Progenitor cell of endocrine pancreas (in vitro differentiated cells): Measurements from ENCODE around the gene SLC38A8. TPM values are rescaled to one million over a fixed set of nuclear protein-coding genes. Genes with fewer than 3 reads are reported as not detected.

Experiments
- DNase-seq: peaks from one replicate; pipeline ENCODE4 v3.0.0; 2021; ENCODE audit warnings: low spot score; ENCODE audit not compliant: unreplicated experiment
- H3K27ac Mint-ChIP-seq: 2 replicates; pipeline ENCODE4 v1.8.0; 2021; ENCODE audit warnings: mild to moderate bottlenecking, moderate library complexity, mixed read lengths
- H3K27me3 Mint-ChIP-seq: 2 replicates; pipeline ENCODE4 v1.8.0; 2021; ENCODE audit warnings: mixed read lengths
- H3K36me3 Mint-ChIP-seq: 2 replicates; pipeline ENCODE4 v1.8.0; 2022; ENCODE audit warnings: mixed read lengths; ENCODE audit not compliant: insufficient read depth
- H3K4me1 Mint-ChIP-seq: 2 replicates; pipeline ENCODE4 v1.8.0; 2021; ENCODE audit warnings: low read depth, mixed read lengths
- H3K4me3 Mint-ChIP-seq: 2 replicates; pipeline ENCODE4 v1.8.0; 2021; ENCODE audit warnings: low read depth, mild to moderate bottlenecking, moderate library complexity, mixed read lengths
- H3K9me3 Mint-ChIP-seq: 2 replicates; pipeline ENCODE4 v1.8.0; 2021; ENCODE audit warnings: low read depth, mixed read lengths
- CTCF ChIP-seq: fragments of 200-600 bp; sonication (generic); IDR thresholded peaks from one replicate; pipeline ENCODE4 v1.5.0; 2021; ENCODE audit warnings: antibody characterized with exemption, mild to moderate bottlenecking; ENCODE audit not compliant: unreplicated experiment
- total RNA-seq: library from RNA; stranded (reverse); gene quantifications from 2 replicates; pipeline ENCODE4 v1.2.1, GENCODE V29; 2021

SLC38A8 gene
- total RNA-seq, 1 donor from 2014 or later: 0.24 TPM

- Mint-ChIP-seq H3K9me3 (peaks cover 22% of the 10 kb centered on the region), H3K4me3 (no peak overlapping the region), H3K4me1 (no peaks in the 10 kb centered on the region), H3K27me3 (peaks cover 4% of the 10 kb centered on the region), H3K27ac (no peak overlapping the region), H3K36me3 (peaks cover 6% of the 10 kb centered on the region)
- TF ChIP-seq CTCF: no peak
- no peak for DNase-seq
Observed at GRCh38 chr16:83980794-83981193, 61.8 kb downstream of the SLC38A8 start.

GRCh38 chr16:83979441-83979840, 63.2 kb downstream of the SLC38A8 start:
- Mint-ChIP-seq H3K27ac (no peak overlapping the region), H3K36me3 (peaks cover 6% of the 10 kb centered on the region), H3K4me1 (no peaks in the 10 kb centered on the region), H3K4me3 (no peak overlapping the region), H3K9me3 (peaks cover 22% of the 10 kb centered on the region), H3K27me3 (peaks cover 6% of the 10 kb centered on the region)
- TF ChIP-seq CTCF: no peak
- no peak for DNase-seq

GRCh38 chr16:83978401-83978904, 64.1 kb downstream of the SLC38A8 start:
- no peak for TF ChIP-seq CTCF
- H3K4me3 Mint-ChIP-seq: no peak overlapping the region
- H3K4me1 Mint-ChIP-seq: no peaks in the 10 kb centered on the region
- no peak for DNase-seq
- H3K27ac Mint-ChIP-seq: no peak overlapping the region
- H3K36me3 Mint-ChIP-seq: peaks cover 6% of the 10 kb centered on the region
- peaks cover 22% of the 10 kb centered on the region for H3K9me3 Mint-ChIP-seq
- H3K27me3 Mint-ChIP-seq: peaks cover 9% of the 10 kb centered on the region

- no peak overlapping the region for H3K27ac Mint-ChIP-seq
- DNase-seq: no peak
- H3K4me1 Mint-ChIP-seq: no peaks in the 10 kb centered on the region
- H3K27me3 Mint-ChIP-seq: peaks cover 9% of the 10 kb centered on the region
- H3K4me3 Mint-ChIP-seq: no peak overlapping the region
- peaks cover 6% of the 10 kb centered on the region for H3K36me3 Mint-ChIP-seq
- H3K9me3 Mint-ChIP-seq: peaks cover 17% of the 10 kb centered on the region
- TF ChIP-seq CTCF: no peak
Observed at GRCh38 chr16:83977056-83977815, 65.4 kb downstream of the SLC38A8 start.

- no peak overlapping the region for H3K4me3 Mint-ChIP-seq
- TF ChIP-seq CTCF: no peak
- H3K27ac Mint-ChIP-seq: no peak overlapping the region
- H3K4me1 Mint-ChIP-seq: no peaks in the 10 kb centered on the region
- H3K9me3 Mint-ChIP-seq: peaks cover 14% of the 10 kb centered on the region
- DNase-seq: no peak
- H3K36me3 Mint-ChIP-seq: peaks cover 6% of the 10 kb centered on the region
- H3K27me3 Mint-ChIP-seq: peaks cover 9% of the 10 kb centered on the region
Observed at GRCh38 chr16:83975590-83976260, 66.9 kb downstream of the SLC38A8 start.
